GM12865 (cell line): ENCODE results near the gene RAPGEF5.

ENCODE experiments used
- DNase-seq: peaks from one replicate; pipeline ENCODE4 v3.0.0; 2010; ENCODE audit warnings: low read depth
- H3K4me3 ChIP-seq: 2 replicates; pipeline ENCODE4 v1.5.1; 2011; ENCODE audit warnings: mild to moderate bottlenecking, low read depth, low read length, control low read depth
- CTCF ChIP-seq: IDR thresholded peaks from 2 replicates; pipeline ENCODE4 v1.5.1; 2011; ENCODE audit warnings: low read length, control low read depth, low read depth, inconsistent platforms; ENCODE audit not compliant: insufficient read depth; ENCODE audit errors: missing control alignments

Gene RAPGEF5

GRCh38 chr7:22358820-22359697, 2.1 kb upstream of the RAPGEF5 start:
- DNase-seq = no peak
- TF ChIP-seq CTCF = no peak
- H3K4me3 ChIP-seq = no peak overlapping the region

- no peak for TF ChIP-seq CTCF
- DNase-seq = no peak
- peak overlapping the region; percentile 49 for H3K4me3 ChIP-seq
Observed at GRCh38 chr7:22357311-22358175, 589 bp upstream of the RAPGEF5 start.

- peak; percentile 46 for DNase-seq
- no peak for TF ChIP-seq CTCF
- H3K4me3 ChIP-seq = peak overlapping the region; percentile 71
Observed at GRCh38 chr7:22356010-22356691, 803 bp downstream of the RAPGEF5 start.

DNA sequence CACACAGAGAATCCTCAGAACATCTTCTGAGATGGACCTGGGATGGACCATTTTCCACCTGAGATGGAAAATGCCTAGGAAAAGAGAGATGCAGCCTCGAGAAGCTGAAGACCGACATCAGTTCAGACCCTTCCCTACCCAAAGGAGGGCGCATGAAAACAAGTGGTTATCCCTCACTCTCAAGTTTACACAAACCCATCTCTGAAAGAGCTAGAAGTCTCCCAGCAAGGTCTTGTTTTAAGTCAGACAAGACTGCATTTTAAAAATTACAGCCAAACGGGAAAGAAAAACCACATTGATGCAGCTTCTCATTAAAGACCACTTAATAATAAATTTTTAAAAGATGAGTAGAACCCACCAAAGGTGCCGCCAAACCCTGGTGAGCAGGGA, 1.3 kb downstream of the RAPGEF5 start:
- peak overlapping the region; percentile 71 for H3K4me3 ChIP-seq
- DNase-seq = no peak
- TF ChIP-seq CTCF = no peak

- DNase-seq = no peak
- no peak for TF ChIP-seq CTCF
- no peak overlapping the region for H3K4me3 ChIP-seq
Observed at GRCh38 chr7:22354462-22354861, 2.5 kb downstream of the RAPGEF5 start.

GRCh38 chr7:22352887-22353286, 4.1 kb downstream of the RAPGEF5 start:
- no peak overlapping the region for H3K4me3 ChIP-seq
- DNase-seq = no peak

More at GRCh38 chr7:22352887-22353286, 4.1 kb downstream of the RAPGEF5 start:
- TF ChIP-seq CTCF = no peak
